HCT116 (cell line): Measurements from ENCODE around the gene ARNT2. TPM values are rescaled to one million over a fixed set of nuclear protein-coding genes. Genes with fewer than 3 reads are reported as not detected.

ENCODE experiments used
- ATAC-seq: fragments of 200-7000 bp; cut with Tn5 transposase; 2 replicates; pipeline ENCODE4 v1.9.1; 2020; ENCODE audit warnings: mild to moderate bottlenecking, moderate library complexity
- BruUV-seq: library from RNA; stranded (reverse); fragments of 400-500 nt; replicated peaks from 2 replicates; lab custom pipeline; 2021; lab: Mats Ljungman, UMichigan
- CTCF ChIA-PET: fragments of 300-600 bp; sonication (Branson Sonifier 250); formaldehyde crosslinking; loops from one replicate; lab custom pipeline; 2021; ENCODE audit warnings: antibody characterized with exemption; lab: Charles Lee
- POLR2A ChIA-PET: fragments of 300-600, 350-600 bp; sonication (Branson Sonifier 250); formaldehyde crosslinking; loops from one replicate; lab custom pipeline; 2021; ENCODE audit warnings: antibody characterized with exemption; lab: Charles Lee
- RAD21 ChIA-PET, 2 experiments: fragments of 300-600 bp; sonication (Branson Sonifier 250); formaldehyde crosslinking; loops; one replicate each; lab custom pipeline; 2023; ENCODE audit warnings: low total read pairs in 2 of 2; ENCODE audit not compliant: uncharacterized antibody in 2 of 2, unreplicated experiment in 2 of 2, low non-redundant PET in 1 of 2; lab: Charles Lee
- DNase-seq: peaks from one replicate; pipeline ENCODE4 v3.0.0-alpha.2; 2010; ENCODE audit warnings: low read depth, low spot score
- H2AFZ ChIP-seq: fragments of 200-600 bp; shearing (Covaris generic), sonication (generic); 2 replicates; pipeline ENCODE4 v1.6.1; 2017; ENCODE audit warnings: low read depth, mixed run types, mixed read lengths, antibody characterized with exemption, low read length; ENCODE audit not compliant: poor library complexity, severe bottlenecking
- H3K27ac ChIP-seq: 2 replicates; pipeline ENCODE4 v1.5.1; 2012; ENCODE audit warnings: low read depth, low read length
- H3K27me3 ChIP-seq: fragments of 200-600 bp; sonication (generic); 2 replicates; pipeline ENCODE4 v1.6.1; 2016; ENCODE audit warnings: mixed run types, low read length, mixed read lengths; ENCODE audit not compliant: insufficient read depth
- H3K36me3 ChIP-seq, 2 experiments: fragments of 200-500 bp in 1 of 2; fragments of 200-600 bp in 1 of 2; sonication (Bioruptor generic) in 1 of 2; sonication (generic) in 1 of 2; 2 replicates each; pipeline versions ENCODE4 v1.5.1 to v1.6.1; 2014 to 2016; ENCODE audit warnings: low read length in 2 of 2, inconsistent platforms in 1 of 2, mixed read lengths in 1 of 2, mixed run types in 1 of 2; ENCODE audit not compliant: insufficient read depth in 2 of 2, control insufficient read depth in 1 of 2
- H3K4me1 ChIP-seq, 2 experiments: fragments of 200-600 bp in 1 of 2; sonication (generic) in 1 of 2; 2 replicates each; pipeline versions ENCODE4 v1.5.1 to v1.6.1; 2012 to 2017; ENCODE audit warnings: low read length in 2 of 2, inconsistent platforms in 1 of 2, mild to moderate bottlenecking in 1 of 2, mixed read lengths in 1 of 2, mixed run types in 1 of 2, moderate library complexity in 1 of 2; ENCODE audit not compliant: insufficient read depth in 2 of 2, control insufficient read depth in 1 of 2
- H3K4me2 ChIP-seq: fragments of 200-600 bp; sonication (generic); 2 replicates; pipeline ENCODE4 v1.6.1; 2017; ENCODE audit warnings: mixed run types, low read length, mixed read lengths
- H3K4me3 ChIP-seq, 2 experiments: fragments of 200-600 bp in 1 of 2; sonication (generic) in 1 of 2; replicated peaks in 1 of 2; 2 replicates each; pipeline ENCODE4 v1.5.1; 2011 to 2016; ENCODE audit warnings: low read length in 2 of 2, control low read depth in 1 of 2, low read depth in 1 of 2, mild to moderate bottlenecking in 1 of 2, mixed read lengths in 1 of 2, mixed run types in 1 of 2
- H3K79me2 ChIP-seq: fragments of 200-600 bp; sonication (generic); 2 replicates; pipeline ENCODE4 v1.6.1; 2017; ENCODE audit warnings: mild to moderate bottlenecking, mixed run types, low read length, moderate library complexity, mixed read lengths; ENCODE audit not compliant: insufficient read depth
- H3K9ac ChIP-seq: fragments of 200-600 bp; sonication (generic); 2 replicates; pipeline ENCODE4 v1.6.1; 2016; ENCODE audit warnings: low read length, mixed read lengths
- H3K9me2 ChIP-seq: fragments of 200-600 bp; sonication (generic), shearing (Covaris generic); 2 replicates; pipeline ENCODE4 v1.6.1; 2017; ENCODE audit warnings: mixed run types, mild to moderate bottlenecking, moderate library complexity; ENCODE audit not compliant: insufficient read depth
- H3K9me3 ChIP-seq, 2 experiments: fragments of 200-500 bp in 1 of 2; fragments of 200-600 bp in 1 of 2; sonication (Bioruptor generic) in 1 of 2; sonication (generic) in 1 of 2; 2 replicates each; pipeline ENCODE4 v1.6.1; 2014 to 2017; ENCODE audit warnings: low read length in 2 of 2, mixed read lengths in 2 of 2, inconsistent platforms in 1 of 2, low read depth in 1 of 2, mild to moderate bottlenecking in 1 of 2, mixed run types in 1 of 2, moderate library complexity in 1 of 2; ENCODE audit not compliant: control insufficient read depth in 1 of 2, insufficient read depth in 1 of 2
- H4K20me1 ChIP-seq: fragments of 200-600 bp; sonication (generic), shearing (Covaris generic); 2 replicates; pipeline ENCODE4 v1.6.1; 2017; ENCODE audit warnings: mixed run types, mild to moderate bottlenecking, moderate library complexity; ENCODE audit not compliant: insufficient read depth
- CEBPB ChIP-seq: IDR thresholded peaks from 2 replicates; pipeline ENCODE4 v1.6.1; 2012; ENCODE audit warnings: low read depth
- POLR2A ChIP-seq: IDR thresholded peaks from 2 replicates; pipeline ENCODE4 v1.7.0; 2011; ENCODE audit warnings: borderline replicate concordance; ENCODE audit not compliant: insufficient read depth, insufficient read length; ENCODE audit errors: extremely low read depth
- RAD21 ChIP-seq: IDR thresholded peaks from 2 replicates; pipeline ENCODE4 v1.6.1; 2012; ENCODE audit warnings: low read depth, mild to moderate bottlenecking
- YY1 ChIP-seq: IDR thresholded peaks from 2 replicates; pipeline ENCODE4 v1.6.1; 2011; ENCODE audit warnings: low read length, low read depth, moderate library complexity, mild to moderate bottlenecking; ENCODE audit not compliant: insufficient replicate concordance; ENCODE audit errors: extremely low read depth
- ZBTB33 ChIP-seq: IDR thresholded peaks from 2 replicates; pipeline ENCODE4 v1.6.1; 2011; ENCODE audit warnings: mild to moderate bottlenecking, low read length, moderate library complexity; ENCODE audit not compliant: insufficient replicate concordance; ENCODE audit errors: extremely low read depth
- ZFX ChIP-seq: fragments of 450-650 bp; IDR thresholded peaks from 2 replicates; pipeline ENCODE4 v1.6.1; 2017
- intact Hi-C: fragments of 100-400 bp; cut with micrococcal nuclease; formaldehyde crosslinking; loops from 2 replicates; pipeline ENCODE4 v1.10.0; 2022
- total RNA-seq: library from RNA; stranded (reverse); gene quantifications from one replicate; pipeline ENCODE4 v1.2.1, GENCODE V29; 2021; ENCODE audit not compliant: unreplicated experiment
- TF ChIP-seq, protein P1 (sequence below): IDR thresholded peaks from 2 replicates; pipeline ENCODE4 v1.6.1; 2012

ARNT2 gene
- total RNA-seq, 1 experiment from 2014 or later = 3.0 TPM

DNA sequence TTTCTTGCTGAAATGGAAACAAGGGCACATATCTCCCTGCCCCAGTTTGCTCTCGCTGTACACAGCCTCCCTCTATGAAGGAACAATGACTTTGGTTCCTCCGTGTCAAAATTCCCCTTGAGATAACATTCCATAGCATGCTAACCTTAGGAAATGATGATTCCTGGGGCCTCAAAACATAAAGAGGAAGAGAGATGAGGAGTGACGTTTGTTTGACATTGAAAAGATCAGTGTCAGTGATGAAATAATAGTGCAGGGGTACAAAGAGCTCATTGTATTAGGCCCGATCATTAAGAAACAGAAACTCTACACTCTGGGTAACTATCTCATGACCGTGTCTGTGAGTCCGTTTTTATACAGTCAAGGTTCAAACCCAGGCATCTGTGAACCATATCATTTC, 55.2 kb downstream of the ARNT2 start:
- H3K9ac ChIP-seq = no peak overlapping the region
- CTCF ChIA-PET = interaction anchor here (1.4 kb wide), 1 partner anchor 10 kb away, joined by 3 read pairs; no protein-coding TSS in a partner anchor

More for the DNA sequence above, 55.2 kb downstream of the ARNT2 start:
- no peak for TF ChIP-seq ZFX
- TF ChIP-seq POLR2A = no peak
- TF ChIP-seq RAD21 = no peak
- TF ChIP-seq, protein P1, sequence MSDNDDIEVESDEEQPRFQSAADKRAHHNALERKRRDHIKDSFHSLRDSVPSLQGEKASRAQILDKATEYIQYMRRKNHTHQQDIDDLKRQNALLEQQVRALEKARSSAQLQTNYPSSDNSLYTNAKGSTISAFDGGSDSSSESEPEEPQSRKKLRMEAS = no peak
- no peak for TF ChIP-seq CEBPB
- TF ChIP-seq ZBTB33 = no peak
- TF ChIP-seq YY1 = no peak
- ATAC-seq = no peak
- no peak for DNase-seq
- Histone ChIP-seq H3K9me2 (no peaks in the 10 kb centered on the region), H3K27ac (no peak overlapping the region), H3K27me3 (no peaks in the 10 kb centered on the region), H3K79me2 (no peaks in the 10 kb centered on the region), H3K4me3 (no peak overlapping the region), H4K20me1 (no peaks in the 10 kb centered on the region), H3K36me3 (no peaks in the 10 kb centered on the region), H2AFZ (no peak overlapping the region), H3K4me2 (no peak overlapping the region), H3K9me3 (no peaks in the 10 kb centered on the region), H3K4me1 (peaks cover 4 to 8% of the 10 kb centered on the region in 2 experiments; a peak in 3 of 4 replicates)
- ChIA-PET POLR2A (no interaction called here), RAD21 (no interaction called here)
- no TSS peak for BruUV-seq
- intact Hi-C loops = loop anchor here (5.0 kb wide), 3 partner anchors 53 to 808 kb away; no protein-coding TSS in a partner anchor
